Panc1 (cell line): ENCODE data around the gene EEF1AKMT3. TPM values are rescaled to one million over a fixed set of nuclear protein-coding genes. Genes with fewer than 3 reads are reported as not detected.

Experiments used
- ATAC-seq: fragments of 200-7000 bp; cut with Tn5 transposase; 2 replicates; pipeline ENCODE4 v1.9.1; 2020; ENCODE audit warnings: mild to moderate bottlenecking, moderate library complexity
- BruUV-seq: library from RNA; stranded (reverse); fragments of 400-500 nt; replicated peaks from 2 replicates; lab custom pipeline; 2021; lab: Mats Ljungman, UMichigan
- CTCF ChIA-PET: fragments of 300-600 bp; sonication (Branson Sonifier 250); formaldehyde crosslinking; loops from one replicate; lab custom pipeline; 2022; ENCODE audit warnings: antibody characterized with exemption; lab: Charles Lee
- POLR2A ChIA-PET: fragments of 300-600 bp; sonication (Branson Sonifier 250); formaldehyde crosslinking; loops from one replicate; lab custom pipeline; 2022; ENCODE audit warnings: antibody characterized with exemption; lab: Charles Lee
- DNase-seq: peaks from one replicate; pipeline ENCODE4 v3.0.0-alpha.2; 2010; ENCODE audit warnings: low read depth, low spot score
- H3K27ac ChIP-seq: 2 replicates; pipeline ENCODE4 v1.5.1; 2011; ENCODE audit warnings: mild to moderate bottlenecking, low read length, inconsistent platforms
- H3K27me3 ChIP-seq: fragments of 200-500 bp; sonication (Bioruptor generic); 2 replicates; pipeline ENCODE4 v1.6.0; 2014; ENCODE audit warnings: low read length, inconsistent platforms; ENCODE audit not compliant: control insufficient read depth, insufficient read depth
- H3K36me3 ChIP-seq: fragments of 200-500 bp; sonication (Bioruptor generic); 2 replicates; pipeline ENCODE4 v1.5.1; 2014; ENCODE audit warnings: inconsistent platforms, mild to moderate bottlenecking, low read length, moderate library complexity; ENCODE audit not compliant: control insufficient read depth, insufficient read depth
- H3K4me1 ChIP-seq: 2 replicates; pipeline ENCODE4 v1.5.1; 2011; ENCODE audit warnings: inconsistent platforms, mild to moderate bottlenecking, low read length, moderate library complexity; ENCODE audit not compliant: control insufficient read depth, insufficient read depth
- H3K4me3 ChIP-seq, 2 experiments: 2 replicates each; pipeline ENCODE4 v1.5.1; 2011 to 2012; ENCODE audit warnings: low read depth in 2 of 2, low read length in 2 of 2, mild to moderate bottlenecking in 2 of 2, inconsistent platforms in 1 of 2, moderate library complexity in 1 of 2
- H3K9me3 ChIP-seq: fragments of 200-500 bp; sonication (Bioruptor generic); 2 replicates; pipeline ENCODE4 v1.5.1; 2014; ENCODE audit warnings: low read depth, mild to moderate bottlenecking, inconsistent platforms, low read length, moderate library complexity; ENCODE audit not compliant: control insufficient read depth, insufficient read depth
- POLR2AphosphoS5 ChIP-seq: IDR thresholded peaks from 2 replicates; pipeline ENCODE4 v1.6.1; 2012; ENCODE audit warnings: mild to moderate bottlenecking, low read depth, low read length, moderate library complexity
- SIN3A ChIP-seq: IDR thresholded peaks from 2 replicates; pipeline ENCODE4 v1.6.1; 2012; ENCODE audit warnings: low read depth, mild to moderate bottlenecking, low read length, moderate library complexity, borderline replicate concordance; ENCODE audit not compliant: insufficient read depth
- TCF7L2 ChIP-seq: IDR thresholded peaks from 2 replicates; pipeline ENCODE4 v1.6.1; 2011; ENCODE audit warnings: mild to moderate bottlenecking, low read depth, low read length, inconsistent platforms
- in situ Hi-C: cut with HindIII; loops from 2 replicates; pipeline ENCODE4 v1.10.0; 2016; ENCODE audit warnings: low sequenced_read_pairs, low pct_unique_long_range_greater_than_20kb
- intact Hi-C: fragments of 100-400 bp; cut with micrococcal nuclease; formaldehyde crosslinking; loops from one replicate; pipeline ENCODE4 v1.10.0; 2022; ENCODE audit not compliant: unreplicated experiment
- total RNA-seq: library from RNA; stranded (reverse); gene quantifications from one replicate; pipeline ENCODE4 v1.2.1, GENCODE V29; 2021; ENCODE audit not compliant: unreplicated experiment
- TF ChIP-seq, protein P1 (sequence below), 2 experiments: IDR thresholded peaks; 2 replicates each; pipeline ENCODE4 v1.6.1; 2011 to 2012; ENCODE audit warnings: low read depth in 2 of 2, control low read depth in 1 of 2, low read length in 1 of 2, mild to moderate bottlenecking in 1 of 2, moderate library complexity in 1 of 2; ENCODE audit not compliant: insufficient read depth in 1 of 2
- TF ChIP-seq, protein P2 (sequence below): fragments of 450-650 bp; IDR thresholded peaks from 2 replicates; pipeline ENCODE4 v1.5.1; 2017; ENCODE audit warnings: mild to moderate bottlenecking

Gene EEF1AKMT3
- total RNA-seq, 1 experiment from 2014 or later = 7.4 TPM

DNA sequence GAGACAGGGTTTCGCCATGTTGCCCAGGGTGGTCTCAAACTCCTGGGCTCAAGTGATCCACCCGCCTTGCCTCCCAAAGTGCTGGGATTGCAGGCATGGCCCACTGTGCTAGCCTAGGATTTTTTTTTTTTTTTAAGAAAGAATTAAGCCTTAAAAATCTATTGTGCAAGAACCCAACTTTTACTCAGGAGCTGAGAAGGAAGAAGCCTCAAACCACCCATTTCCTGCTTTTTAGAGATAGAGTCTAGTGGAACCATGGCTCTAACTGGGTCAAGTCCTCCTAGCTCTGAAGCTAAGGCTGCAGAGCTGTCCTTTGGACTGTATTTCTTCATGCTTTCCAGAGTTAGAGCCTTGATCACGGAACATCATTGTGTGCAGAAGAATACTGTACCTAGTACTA, 8.8 kb downstream of the EEF1AKMT3 start:
- BruUV-seq = no TSS peak
- Histone ChIP-seq H3K4me3 (no peak overlapping the region), H3K9me3 (no peaks in the 10 kb centered on the region), H3K36me3 (no peaks in the 10 kb centered on the region; the same call in none of the 2 replicates), H3K27ac (no peak overlapping the region), H3K4me1 (peaks cover 4% of the 10 kb centered on the region), H3K27me3 (no peaks in the 10 kb centered on the region)
- CTCF ChIA-PET = interaction anchor here (0.6 to 0.7 kb wide), 2 partner anchors 55 to 58 kb away, joined by 3 to 4 read pairs; no protein-coding TSS in a partner anchor
- TF ChIP-seq SIN3A (no peak), POLR2AphosphoS5 (no peak), TCF7L2 (no peak)
- TF ChIP-seq, protein P1, sequence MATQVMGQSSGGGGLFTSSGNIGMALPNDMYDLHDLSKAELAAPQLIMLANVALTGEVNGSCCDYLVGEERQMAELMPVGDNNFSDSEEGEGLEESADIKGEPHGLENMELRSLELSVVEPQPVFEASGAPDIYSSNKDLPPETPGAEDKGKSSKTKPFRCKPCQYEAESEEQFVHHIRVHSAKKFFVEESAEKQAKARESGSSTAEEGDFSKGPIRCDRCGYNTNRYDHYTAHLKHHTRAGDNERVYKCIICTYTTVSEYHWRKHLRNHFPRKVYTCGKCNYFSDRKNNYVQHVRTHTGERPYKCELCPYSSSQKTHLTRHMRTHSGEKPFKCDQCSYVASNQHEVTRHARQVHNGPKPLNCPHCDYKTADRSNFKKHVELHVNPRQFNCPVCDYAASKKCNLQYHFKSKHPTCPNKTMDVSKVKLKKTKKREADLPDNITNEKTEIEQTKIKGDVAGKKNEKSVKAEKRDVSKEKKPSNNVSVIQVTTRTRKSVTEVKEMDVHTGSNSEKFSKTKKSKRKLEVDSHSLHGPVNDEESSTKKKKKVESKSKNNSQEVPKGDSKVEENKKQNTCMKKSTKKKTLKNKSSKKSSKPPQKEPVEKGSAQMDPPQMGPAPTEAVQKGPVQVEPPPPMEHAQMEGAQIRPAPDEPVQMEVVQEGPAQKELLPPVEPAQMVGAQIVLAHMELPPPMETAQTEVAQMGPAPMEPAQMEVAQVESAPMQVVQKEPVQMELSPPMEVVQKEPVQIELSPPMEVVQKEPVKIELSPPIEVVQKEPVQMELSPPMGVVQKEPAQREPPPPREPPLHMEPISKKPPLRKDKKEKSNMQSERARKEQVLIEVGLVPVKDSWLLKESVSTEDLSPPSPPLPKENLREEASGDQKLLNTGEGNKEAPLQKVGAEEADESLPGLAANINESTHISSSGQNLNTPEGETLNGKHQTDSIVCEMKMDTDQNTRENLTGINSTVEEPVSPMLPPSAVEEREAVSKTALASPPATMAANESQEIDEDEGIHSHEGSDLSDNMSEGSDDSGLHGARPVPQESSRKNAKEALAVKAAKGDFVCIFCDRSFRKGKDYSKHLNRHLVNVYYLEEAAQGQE (IDR thresholded peaks at IDR 0.05; ENCODE audit: insufficient read depth in 1 of 2, low read depth in 2 of 2, low read length in 1 of 2) = no peak
- TF ChIP-seq, protein P2, sequence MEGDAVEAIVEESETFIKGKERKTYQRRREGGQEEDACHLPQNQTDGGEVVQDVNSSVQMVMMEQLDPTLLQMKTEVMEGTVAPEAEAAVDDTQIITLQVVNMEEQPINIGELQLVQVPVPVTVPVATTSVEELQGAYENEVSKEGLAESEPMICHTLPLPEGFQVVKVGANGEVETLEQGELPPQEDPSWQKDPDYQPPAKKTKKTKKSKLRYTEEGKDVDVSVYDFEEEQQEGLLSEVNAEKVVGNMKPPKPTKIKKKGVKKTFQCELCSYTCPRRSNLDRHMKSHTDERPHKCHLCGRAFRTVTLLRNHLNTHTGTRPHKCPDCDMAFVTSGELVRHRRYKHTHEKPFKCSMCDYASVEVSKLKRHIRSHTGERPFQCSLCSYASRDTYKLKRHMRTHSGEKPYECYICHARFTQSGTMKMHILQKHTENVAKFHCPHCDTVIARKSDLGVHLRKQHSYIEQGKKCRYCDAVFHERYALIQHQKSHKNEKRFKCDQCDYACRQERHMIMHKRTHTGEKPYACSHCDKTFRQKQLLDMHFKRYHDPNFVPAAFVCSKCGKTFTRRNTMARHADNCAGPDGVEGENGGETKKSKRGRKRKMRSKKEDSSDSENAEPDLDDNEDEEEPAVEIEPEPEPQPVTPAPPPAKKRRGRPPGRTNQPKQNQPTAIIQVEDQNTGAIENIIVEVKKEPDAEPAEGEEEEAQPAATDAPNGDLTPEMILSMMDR = no peak
- ATAC-seq (no peak), DNase-seq (no peak)
- intact Hi-C loops (no loop called here), in situ Hi-C loops (no loop called here)
- POLR2A ChIA-PET = no interaction called here

DNA sequence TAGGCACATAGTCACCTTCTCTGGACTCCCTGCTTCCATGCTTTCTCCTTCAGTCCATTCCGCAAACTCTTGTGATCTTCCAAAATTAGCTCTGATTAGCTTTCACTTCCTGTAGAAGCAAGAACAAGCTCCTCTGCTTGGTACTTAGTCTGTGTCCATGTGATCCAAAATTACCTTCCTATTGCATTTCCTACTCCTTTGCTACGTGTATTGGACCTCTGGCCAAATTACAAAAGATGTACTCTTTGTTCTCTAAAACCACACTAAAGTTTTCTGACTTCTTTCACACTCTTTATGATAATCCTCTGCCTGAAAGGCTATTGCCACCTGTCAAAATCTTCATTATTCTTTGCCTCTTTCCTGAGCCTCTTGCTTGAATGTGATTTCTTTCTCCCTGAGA, 9.4 kb downstream of the EEF1AKMT3 start:
- no peak overlapping the region for H3K4me3 ChIP-seq
- intact Hi-C loops = no loop called here
- no peaks in the 10 kb centered on the region for H3K27me3 ChIP-seq
- H3K4me1 ChIP-seq = peaks cover 4% of the 10 kb centered on the region
- in situ Hi-C loops = no loop called here
- ChIA-PET POLR2A (no interaction called here), CTCF (interaction anchor here (0.6 to 0.7 kb wide), 2 partner anchors 55 to 57 kb away, joined by 3 to 4 read pairs; no protein-coding TSS in a partner anchor)
- DNase-seq (no peak), ATAC-seq (no peak)
- no peaks in the 10 kb centered on the region for H3K9me3 ChIP-seq
- H3K27ac ChIP-seq = no peak overlapping the region
- no peak for TF ChIP-seq SIN3A
- TF ChIP-seq POLR2AphosphoS5 = no peak
- TF ChIP-seq TCF7L2 = no peak
- TF ChIP-seq, protein P1 (IDR thresholded peaks at IDR 0.05; ENCODE audit: insufficient read depth in 1 of 2, low read depth in 2 of 2, low read length in 1 of 2) = no peak
- TF ChIP-seq, protein P2 = no peak
- BruUV-seq = no TSS peak
- no peaks in the 10 kb centered on the region; the same call in none of the 2 replicates for H3K36me3 ChIP-seq
